GM18868 (cell line): Measurements from ENCODE around the gene ARMC6.
A peak's percentile ranks its signal among the peaks of the same experiment; 100 is the strongest.

ENCODE experiments used
- ATAC-seq: cut with Tn5 transposase; IDR thresholded peaks from one replicate; pipeline ENCODE4 v1.9.1; 2021; ENCODE audit warnings: mild to moderate bottlenecking, moderate library complexity; ENCODE audit not compliant: unreplicated experiment

ARMC6 gene

GRCh38 chr19:19033426-19034203, at the start of gene ARMC6, which contains the start of gene SUGP2:
ARMC6 (plus strand) TSS chr19:19033603; CDS start chr19:19034210, 607 bp downstream.
SUGP2 (minus strand) TSS chr19:19033517; CDS start chr19:19031071, 2,446 bp downstream.
- peak; percentile 68 for ATAC-seq

- ATAC-seq, result no peak
These were observed 49.2 kb upstream of the ARMC6 start for GRCh38 chr19:18984251-18984650.

GRCh38 chr19:18985257-18985656, 48.1 kb upstream of the ARMC6 start:
- no peak for ATAC-seq

GRCh38 chr19:18987456-18987855, 45.9 kb upstream of the ARMC6 start:
- no peak for ATAC-seq

- ATAC-seq, result no peak
These were observed 44.1 kb upstream of the ARMC6 start for GRCh38 chr19:18989316-18989715.

GRCh38 chr19:18990128-18990708, 43.2 kb upstream of the ARMC6 start:
- no peak for ATAC-seq

GRCh38 chr19:18991006-18991405, 42.4 kb upstream of the ARMC6 start:
- no peak for ATAC-seq

GRCh38 chr19:18991468-18991867, 41.9 kb upstream of the ARMC6 start:
- no peak for ATAC-seq

- ATAC-seq, result no peak
These were observed 40.7 kb upstream of the ARMC6 start for GRCh38 chr19:18992696-18993095.

- ATAC-seq, result no peak
These were observed 40.3 kb upstream of the ARMC6 start for GRCh38 chr19:18993115-18993514.

- no peak for ATAC-seq
These were observed 37.6 kb upstream of the ARMC6 start for GRCh38 chr19:18995804-18996241.

GRCh38 chr19:18996351-18996750, 37.1 kb upstream of the ARMC6 start:
- ATAC-seq, result no peak

- no peak for ATAC-seq
These were observed 36.5 kb upstream of the ARMC6 start for GRCh38 chr19:18996796-18997394.

GRCh38 chr19:18998276-18998675, 35.1 kb upstream of the ARMC6 start:
- ATAC-seq, result no peak

- ATAC-seq, result no peak
These were observed 34.2 kb upstream of the ARMC6 start for GRCh38 chr19:18999016-18999758.

GRCh38 chr19:18999896-19000620, 33.3 kb upstream of the ARMC6 start:
- ATAC-seq, result no peak

- no peak for ATAC-seq
These were observed 29.3 kb upstream of the ARMC6 start for GRCh38 chr19:19004144-19004543.

- ATAC-seq, result no peak
These were observed 27.2 kb upstream of the ARMC6 start for GRCh38 chr19:19006213-19006612.

GRCh38 chr19:19009951-19010350, 23.5 kb upstream of the ARMC6 start:
- no peak for ATAC-seq

GRCh38 chr19:19010551-19010950, 22.9 kb upstream of the ARMC6 start:
- ATAC-seq, result no peak

GRCh38 chr19:19021115-19021514, 12.3 kb upstream of the ARMC6 start:
- no peak for ATAC-seq
